Mucosa of descending colon (tissue), 3 donors: ENCODE results near the gene TBC1D14. TPM values are rescaled to one million over a fixed set of nuclear protein-coding genes. Genes with fewer than 3 reads are reported as not detected.

Source experiments
- ATAC-seq: fragments of 200-7000 bp; cut with Tn5 transposase; one replicate; pipeline ENCODE4 v1.9.1; 2020; ENCODE audit warnings: mild to moderate bottlenecking, moderate library complexity
- DNase-seq, 3 donors: peaks; one replicate each; pipeline ENCODE4 v3.0.0-alpha.2; 2020
- H3K36me3 ChIP-seq: fragments of 200-600 bp; one replicate; pipeline ENCODE4 v1.8.0; 2021; ENCODE audit warnings: low read depth, mild to moderate bottlenecking
- H3K4me1 ChIP-seq: fragments of 200-600 bp; one replicate; pipeline ENCODE4 v1.8.0; 2021; ENCODE audit warnings: low read depth, mild to moderate bottlenecking
- H3K4me3 ChIP-seq: fragments of 200-600 bp; one replicate; pipeline ENCODE4 v1.8.0; 2021; ENCODE audit warnings: mild to moderate bottlenecking
- H3K9me3 ChIP-seq: fragments of 200-600 bp; one replicate; pipeline ENCODE4 v1.8.0; 2021; ENCODE audit warnings: mild to moderate bottlenecking
- CTCF ChIP-seq: fragments of 200-600 bp; IDR thresholded peaks from one replicate; pipeline ENCODE4 v1.8.0; 2022; ENCODE audit warnings: antibody characterized with exemption, mild to moderate bottlenecking
- intact Hi-C, 2 donors: fragments of 100-400 bp; cut with DNase I in 1 of 2; cut with micrococcal nuclease in 1 of 2; formaldehyde crosslinking; loops; one replicate each; pipeline versions ENCODE4 v1.11.0 to v1.11.1; 2022; cut with DNase I, micrococcal nuclease
- total RNA-seq, 3 donors: library from RNA; stranded (reverse); fragmentation: NEBNext Ultra II Directional in 2 of 3; extraction: Animal tissue kit (Norgen Biotek cat#: 25700) in 2 of 3; gene quantifications; one replicate each; pipeline versions ENCODE4 v1.2.1 to v1.2.4, GENCODE V29; 2021 to 2023
- donor health status: DM: no; HTN: no; CAD: no; lungs with moderate emphysema.
- donor health status: DM: no; HTN: no; CAD: no.
- donor health status: DM: no; HTN: yes; CAD: no.

Gene TBC1D14
- total RNA-seq, 3 donors from 2014 or later = 51.8 to 70.8 (median 56.2) TPM

- Histone ChIP-seq H3K36me3 (peaks cover 9% of the 10 kb centered on the region), H3K4me3 (no peak overlapping the region), H3K4me1 (no peaks in the 10 kb centered on the region), H3K9me3 (no peaks in the 10 kb centered on the region)
- TF ChIP-seq CTCF = no peak
- ATAC-seq = no peak
- DNase-seq = no peak
- intact Hi-C loops = no loop called here
Observed at GRCh38 chr4:6880691-6881090, 28.9 kb upstream of the TBC1D14 start.

- Histone ChIP-seq H3K9me3 (no peaks in the 10 kb centered on the region), H3K4me1 (no peaks in the 10 kb centered on the region), H3K36me3 (peaks cover 9% of the 10 kb centered on the region), H3K4me3 (no peak overlapping the region)
- DNase-seq = no peak
- no peak for ATAC-seq
- intact Hi-C loops = no loop called here
- TF ChIP-seq CTCF = no peak
Observed at GRCh38 chr4:6881908-6882307, 27.7 kb upstream of the TBC1D14 start.

- intact Hi-C loops = no loop called here
- TF ChIP-seq CTCF = no peak
- ATAC-seq (no peak), DNase-seq (no peak)
- no peaks in the 10 kb centered on the region for H3K9me3 ChIP-seq
- H3K36me3 ChIP-seq = peaks cover 6% of the 10 kb centered on the region
- H3K4me1 ChIP-seq = no peaks in the 10 kb centered on the region
- H3K4me3 ChIP-seq = no peak overlapping the region
Observed at GRCh38 chr4:6884341-6884870, 25.2 kb upstream of the TBC1D14 start.

DNA sequence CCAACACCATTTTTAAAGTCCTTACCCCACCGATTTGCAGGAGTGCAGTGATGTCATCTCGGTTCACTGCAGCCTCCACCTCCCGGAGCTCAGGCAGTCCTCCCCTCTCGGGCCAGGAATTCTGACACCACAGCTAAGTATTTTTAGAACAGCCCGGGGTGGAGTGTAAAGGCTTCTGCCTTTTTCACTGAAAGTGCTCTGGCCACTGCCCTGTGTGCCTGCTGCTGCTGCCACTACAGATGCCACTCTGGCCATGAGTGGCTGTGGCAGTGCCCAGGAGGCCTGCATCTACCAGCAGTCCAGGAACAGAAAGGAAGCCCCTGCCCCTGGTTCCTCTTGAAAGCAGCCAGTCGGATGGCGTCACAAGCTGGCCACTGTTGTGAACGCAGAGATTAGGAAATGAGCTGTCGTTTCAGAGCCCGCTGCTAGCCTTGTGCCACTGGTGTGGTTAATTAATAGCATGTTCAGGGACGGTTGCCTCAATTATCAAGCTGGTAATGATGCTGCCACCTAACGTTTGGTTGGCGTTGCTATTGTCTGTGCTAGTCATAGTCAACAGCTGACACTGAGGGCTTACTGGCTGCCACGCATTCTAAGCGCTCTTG lies 23.6 kb upstream of the TBC1D14 start:
- no peaks in the 10 kb centered on the region for H3K4me1 ChIP-seq
- TF ChIP-seq CTCF = no peak
- H3K9me3 ChIP-seq = no peaks in the 10 kb centered on the region
- H3K36me3 ChIP-seq = peaks cover 6% of the 10 kb centered on the region
- peak; percentile 68 for ATAC-seq
- DNase-seq = peak in 1 of 3 donors; percentile 36
- H3K4me3 ChIP-seq = no peak overlapping the region
- intact Hi-C loops = no loop called here

GRCh38 chr4:6886886-6887285 lies 22.7 kb upstream of the TBC1D14 start:
- intact Hi-C loops = no loop called here
- H3K4me1 ChIP-seq = peaks cover 4% of the 10 kb centered on the region
- no peak overlapping the region for H3K4me3 ChIP-seq
- no peak for ATAC-seq
- TF ChIP-seq CTCF = no peak
- no peaks in the 10 kb centered on the region for H3K9me3 ChIP-seq
- DNase-seq = no peak
- H3K36me3 ChIP-seq = peaks cover 6% of the 10 kb centered on the region
